NCI-H748 treated with DMSO at 0.1 percent for 48 hours (cell line): ENCODE data around the gene TNFRSF25.
"Not testable (repeated sequence)": the region's sequence is repeated elsewhere in the genome, so short reads cannot be mapped to it uniquely, and the experiment has no call there.

ENCODE experiments used
- DNase-seq: peaks from one replicate; lab custom pipeline; 2025; lab: John Stamatoyannopoulos, UW

The TNFRSF25 gene

GRCh38 chr1:6470132-6471085 is 4.4 kb upstream of the TNFRSF25 start:
- no peak for DNase-seq

- no peak for DNase-seq
Observed at GRCh38 chr1:6468729-6469461, 2.9 kb upstream of the TNFRSF25 start.

GRCh38 chr1:6467744-6468688 is 2.0 kb upstream of the TNFRSF25 start:
- no peak for DNase-seq

GRCh38 chr1:6467224-6467623 is 1.3 kb upstream of the TNFRSF25 start:
- DNase-seq, result no peak

GRCh38 chr1:6466751-6467150 is 778 bp upstream of the TNFRSF25 start:
- DNase-seq, result no peak

GRCh38 chr1:6465461-6466005 is 440 bp downstream of the TNFRSF25 start:
- DNase-seq, result no peak

GRCh38 chr1:6464915-6465314 is 1.1 kb downstream of the TNFRSF25 start:
- DNase-seq, result no peak

- DNase-seq, result no peak
Observed at GRCh38 chr1:6464514-6464836, 1.5 kb downstream of the TNFRSF25 start.

GRCh38 chr1:6463120-6463412 is 2.9 kb downstream of the TNFRSF25 start:
- DNase-seq, result no peak

- DNase-seq, result no peak
Observed at GRCh38 chr1:6462412-6463119, 3.4 kb downstream of the TNFRSF25 start.

- no peak for DNase-seq
Observed at GRCh38 chr1:6461538-6462411, 4.2 kb downstream of the TNFRSF25 start.

- no peak for DNase-seq
Observed at GRCh38 chr1:6461051-6461530, 4.9 kb downstream of the TNFRSF25 start.

GRCh38 chr1:6460301-6461050 is 5.5 kb downstream of the TNFRSF25 start:
- DNase-seq, result no peak

GRCh38 chr1:6459850-6460265 is 6.1 kb downstream of the TNFRSF25 start:
- DNase-seq, result no peak

- no peak for DNase-seq
Observed at GRCh38 chr1:6456800-6457466, 9.0 kb downstream of the TNFRSF25 start.

- DNase-seq, result not testable (repeated sequence)
Observed at GRCh38 chr1:6455752-6456520, 10.0 kb downstream of the TNFRSF25 start.

GRCh38 chr1:6454856-6455751 is 10.9 kb downstream of the TNFRSF25 start:
- no peak for DNase-seq
